Measurements from ENCODE around the gene SERPINB10. TPM values are rescaled to one million over a fixed set of nuclear protein-coding genes. Genes with fewer than 3 reads are reported as not detected.

The SERPINB10 gene
- total RNA-seq, 2 donors from 2014 or later = not detected

DNA sequence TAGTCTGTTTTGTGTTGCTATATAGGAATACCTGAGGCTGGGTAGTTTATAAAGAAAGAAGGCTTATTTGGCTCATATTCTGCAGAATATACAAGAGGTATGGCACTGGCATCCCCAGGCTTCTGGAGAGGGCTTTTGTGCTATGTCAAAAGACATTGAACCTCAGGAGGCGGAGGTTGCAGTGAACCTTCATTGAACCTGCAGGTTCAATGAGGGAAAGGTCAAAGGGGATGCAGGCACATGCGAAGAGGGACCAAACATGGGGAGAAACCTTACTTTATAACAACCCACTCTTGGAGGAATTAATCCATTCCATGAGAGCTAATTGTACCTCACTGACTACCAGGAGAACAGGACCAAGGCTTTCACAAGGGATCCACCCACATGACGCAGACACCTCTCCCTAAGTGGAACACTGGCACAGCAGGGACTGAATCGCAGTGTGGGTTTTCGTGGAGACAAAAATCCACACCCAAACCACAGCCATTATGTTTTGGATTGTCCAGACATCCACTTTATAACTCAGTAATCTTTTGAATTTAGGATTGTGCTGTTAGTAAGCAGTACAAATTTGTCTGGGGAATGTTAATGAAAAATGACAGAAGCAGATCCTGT, 58.1 kb downstream of the SERPINB10 start:
- ATAC-seq (no peak), DNase-seq (no peak)
- Mint-ChIP-seq H3K4me3 (no peak overlapping the region), H3K36me3 (ENCODE audit: low read depth) (peaks cover 8% of the 10 kb centered on the region), H3K27me3 (peaks cover 44% of the 10 kb centered on the region), H3K27ac (no peak overlapping the region), H3K4me1 (peaks cover 19% of the 10 kb centered on the region)
- H3K9me3 ChIP-seq (ENCODE audit: control insufficient read depth, low read length, poor library complexity, severe bottlenecking) = no peaks in the 10 kb centered on the region

DNA sequence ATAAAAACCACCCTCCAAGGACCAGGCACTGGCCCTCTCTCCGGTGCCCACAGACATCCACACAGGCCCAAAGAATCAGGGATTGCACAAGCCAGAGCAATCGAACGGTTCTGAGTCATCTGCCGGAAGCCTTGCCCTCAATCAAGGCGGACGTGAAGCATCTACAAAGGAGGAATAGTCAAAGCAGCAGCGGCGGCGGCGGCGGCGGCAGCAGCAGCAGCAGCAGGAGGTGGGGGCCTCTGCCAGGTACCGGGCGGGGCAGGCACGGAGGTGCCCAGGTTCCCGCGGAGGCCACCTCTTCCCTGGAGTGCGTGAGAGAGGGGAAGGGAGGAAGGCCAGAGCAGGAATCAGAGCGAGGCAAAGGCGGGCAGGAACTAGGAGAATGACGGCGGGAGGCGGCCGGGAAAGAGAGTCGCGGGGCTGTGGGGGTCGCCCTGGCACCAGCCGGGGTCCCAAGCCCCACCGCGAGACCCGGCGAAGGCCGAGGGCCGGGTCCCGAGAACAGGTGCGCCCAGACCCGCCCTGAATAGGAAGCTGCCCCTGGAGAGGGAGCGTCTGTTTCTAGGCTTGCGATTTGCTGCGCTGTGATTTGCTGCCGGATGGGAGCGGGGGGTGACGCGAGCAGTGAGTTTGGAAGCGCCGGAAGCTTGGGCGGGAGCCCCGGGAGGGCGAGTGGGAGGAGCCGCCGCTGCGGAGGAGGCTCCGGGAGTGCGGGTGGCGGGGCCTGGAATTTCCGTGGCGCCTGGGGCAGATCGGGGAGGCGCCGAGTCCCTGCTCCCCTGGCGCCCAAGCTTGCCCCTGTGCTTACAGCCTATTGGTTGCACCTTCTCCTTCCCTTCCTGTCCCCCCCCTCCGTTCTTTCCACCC, 62.4 kb downstream of the SERPINB10 start, which contains the start of gene SERPINB8:
Gene SERPINB8, plus strand, starts transcription at position 140 of the 867 bp plus-strand sequence. CDS start 8,228 bp downstream, outside the sequence.
- H3K36me3 Mint-ChIP-seq (ENCODE audit: low read depth) = peaks cover 4% of the 10 kb centered on the region
- H3K27me3 Mint-ChIP-seq = peaks cover 37% of the 10 kb centered on the region
- peak within 1 kb of the TSS; percentile 95 for H3K4me3 Mint-ChIP-seq
- DNase-seq (peak; percentile 50 to 76 (median 71)), ATAC-seq (peak; percentile 90)
- H3K4me1 Mint-ChIP-seq = peaks cover 27% of the 10 kb centered on the region
- H3K9me3 ChIP-seq (ENCODE audit: control insufficient read depth, low read length, poor library complexity, severe bottlenecking) = no peaks in the 10 kb centered on the region
- peak within 1 kb of the TSS; percentile 93 for H3K27ac Mint-ChIP-seq

DNA sequence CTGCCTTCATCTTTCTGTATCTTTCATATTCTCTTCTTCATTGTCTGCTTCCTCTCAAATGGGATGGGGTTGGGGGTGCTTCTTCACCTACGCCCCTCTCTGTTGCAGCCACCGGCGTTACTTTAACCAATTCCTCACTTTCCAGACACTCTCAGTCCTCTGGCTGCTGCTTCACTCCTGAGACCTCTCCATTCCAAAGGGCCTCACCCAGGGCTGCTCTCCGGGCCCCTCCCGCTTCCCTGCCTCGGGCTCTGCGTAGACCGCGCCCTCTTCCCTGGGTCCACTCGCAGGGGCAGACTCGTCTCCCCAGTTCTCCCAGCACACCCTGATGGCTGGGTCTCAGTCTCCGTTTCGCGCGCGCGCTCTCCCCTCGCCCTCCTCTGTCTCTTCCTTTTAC, 63.0 kb downstream of the SERPINB10 start:
- peaks cover 4% of the 10 kb centered on the region for H3K36me3 Mint-ChIP-seq (ENCODE audit: low read depth)
- no peaks in the 10 kb centered on the region for H3K9me3 ChIP-seq (ENCODE audit: control insufficient read depth, low read length, poor library complexity, severe bottlenecking)
- H3K27me3 Mint-ChIP-seq = peaks cover 33% of the 10 kb centered on the region
- H3K4me3 Mint-ChIP-seq = peak overlapping the region; percentile 95
- peak overlapping the region; percentile 93 for H3K27ac Mint-ChIP-seq
- ATAC-seq = no peak
- H3K4me1 Mint-ChIP-seq = peaks cover 27% of the 10 kb centered on the region
- no peak for DNase-seq

DNA sequence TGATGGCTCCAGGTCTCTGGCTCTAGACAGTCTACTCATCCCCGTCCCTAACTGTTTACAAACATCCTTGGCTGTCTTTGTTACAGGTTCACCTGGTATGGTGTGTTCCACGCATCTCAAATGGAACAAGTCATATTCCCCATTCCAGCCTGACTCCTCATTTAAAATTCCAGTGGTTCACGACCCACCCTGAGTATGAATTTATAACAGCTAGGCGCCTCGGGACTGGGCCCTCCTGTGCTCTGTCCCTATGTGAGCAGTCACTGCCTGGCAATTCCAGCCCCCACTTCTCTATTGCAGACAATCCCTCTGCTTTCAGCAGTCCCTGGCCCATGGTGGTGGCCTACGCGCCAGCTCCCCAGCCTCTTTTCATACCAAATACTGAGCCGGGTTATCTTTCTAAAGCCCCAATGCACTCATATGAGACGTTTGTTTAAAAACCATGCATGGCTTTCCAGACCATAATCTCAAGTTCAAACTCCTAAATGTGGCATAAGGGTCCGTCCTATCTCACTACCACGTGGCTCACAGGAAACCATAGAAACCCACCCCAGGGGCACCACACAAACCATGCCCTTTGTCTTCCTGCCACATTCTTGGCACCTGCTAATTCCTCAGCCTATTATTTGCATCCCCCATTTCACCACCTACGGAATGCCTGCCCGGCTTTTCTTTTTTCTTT, 63.7 kb downstream of the SERPINB10 start:
- Mint-ChIP-seq H3K27me3 (peaks cover 31% of the 10 kb centered on the region), H3K36me3 (ENCODE audit: low read depth) (peaks cover 4% of the 10 kb centered on the region), H3K4me3 (peak overlapping the region; percentile 95), H3K27ac (peak overlapping the region; percentile 93), H3K4me1 (peaks cover 27% of the 10 kb centered on the region)
- no peak for DNase-seq
- ATAC-seq = no peak
- no peaks in the 10 kb centered on the region for H3K9me3 ChIP-seq (ENCODE audit: control insufficient read depth, low read length, poor library complexity, severe bottlenecking)

DNA sequence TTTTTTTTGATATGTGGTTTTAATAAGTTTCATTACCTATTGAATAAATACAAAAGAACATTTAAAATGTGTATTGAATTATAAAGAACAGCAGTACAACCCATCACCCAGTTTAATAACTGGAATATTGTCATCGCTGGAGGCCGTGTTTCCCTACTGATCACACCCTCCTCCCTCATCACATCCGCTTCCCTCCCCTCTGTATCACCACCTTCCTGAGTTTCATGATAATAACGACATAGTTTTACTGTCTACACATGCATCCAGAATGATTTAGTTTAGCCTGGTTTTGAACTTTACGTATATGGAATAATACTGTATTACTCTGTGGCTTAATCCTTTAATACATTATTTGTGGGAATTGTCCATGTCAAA, 64.2 kb downstream of the SERPINB10 start:
- Mint-ChIP-seq H3K36me3 (ENCODE audit: low read depth) (peaks cover 4% of the 10 kb centered on the region), H3K27ac (peak overlapping the region; percentile 60), H3K4me3 (peak overlapping the region; percentile 95), H3K4me1 (peaks cover 24% of the 10 kb centered on the region), H3K27me3 (peaks cover 26% of the 10 kb centered on the region)
- DNase-seq (no peak), ATAC-seq (no peak)
- no peaks in the 10 kb centered on the region for H3K9me3 ChIP-seq (ENCODE audit: control insufficient read depth, low read length, poor library complexity, severe bottlenecking)

DNA sequence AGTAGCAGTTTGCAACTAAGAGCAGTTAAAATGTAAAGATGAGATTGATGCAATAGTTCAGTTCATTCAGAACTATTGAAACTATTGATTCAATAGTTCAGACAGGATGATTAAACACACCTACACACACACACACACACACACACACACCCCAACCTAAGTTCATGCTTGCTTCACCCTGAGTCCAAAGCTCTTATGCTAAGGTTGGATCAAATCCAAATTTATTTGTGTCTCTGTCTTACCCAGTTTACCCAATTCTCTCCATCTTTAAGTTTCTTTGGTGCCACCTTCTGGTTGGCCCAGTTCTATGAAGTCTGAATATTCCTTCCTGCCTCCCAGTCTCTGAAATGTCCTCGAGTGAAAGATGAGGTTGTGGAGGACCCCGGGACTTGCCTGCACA, 67.2 kb downstream of the SERPINB10 start:
- no peak for DNase-seq
- Mint-ChIP-seq H3K27me3 (peaks cover 13% of the 10 kb centered on the region), H3K4me3 (no peak overlapping the region), H3K4me1 (peaks cover 18% of the 10 kb centered on the region), H3K36me3 (ENCODE audit: low read depth) (no peaks in the 10 kb centered on the region), H3K27ac (no peak overlapping the region)
- no peak for ATAC-seq
- H3K9me3 ChIP-seq (ENCODE audit: control insufficient read depth, low read length, poor library complexity, severe bottlenecking) = no peaks in the 10 kb centered on the region

DNA sequence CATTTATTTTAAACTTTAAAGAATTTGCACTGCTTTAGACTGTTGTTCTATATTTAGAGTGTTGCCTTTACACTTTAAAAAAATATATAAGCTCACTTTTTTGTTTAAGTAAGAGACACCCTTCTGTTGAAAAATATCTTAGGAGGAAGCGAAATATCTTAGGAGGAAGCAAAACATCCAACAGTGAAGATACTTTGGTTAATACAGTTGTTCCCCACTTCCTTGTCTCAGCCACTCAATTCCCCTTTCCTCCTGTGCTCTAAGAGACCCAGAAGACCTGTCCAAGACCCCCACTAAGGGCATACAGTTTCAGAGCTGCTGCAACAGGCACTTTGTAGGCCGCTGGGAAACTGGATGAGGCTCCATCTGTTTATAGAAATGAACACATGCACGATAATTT, 67.9 kb downstream of the SERPINB10 start:
- no peak for ATAC-seq
- DNase-seq = no peak
- H3K27ac Mint-ChIP-seq = no peak overlapping the region
- no peak overlapping the region for H3K4me3 Mint-ChIP-seq
- no peaks in the 10 kb centered on the region for H3K9me3 ChIP-seq (ENCODE audit: control insufficient read depth, low read length, poor library complexity, severe bottlenecking)
- H3K36me3 Mint-ChIP-seq (ENCODE audit: low read depth) = no peaks in the 10 kb centered on the region
- H3K27me3 Mint-ChIP-seq = peaks cover 13% of the 10 kb centered on the region
- peaks cover 19% of the 10 kb centered on the region for H3K4me1 Mint-ChIP-seq

DNA sequence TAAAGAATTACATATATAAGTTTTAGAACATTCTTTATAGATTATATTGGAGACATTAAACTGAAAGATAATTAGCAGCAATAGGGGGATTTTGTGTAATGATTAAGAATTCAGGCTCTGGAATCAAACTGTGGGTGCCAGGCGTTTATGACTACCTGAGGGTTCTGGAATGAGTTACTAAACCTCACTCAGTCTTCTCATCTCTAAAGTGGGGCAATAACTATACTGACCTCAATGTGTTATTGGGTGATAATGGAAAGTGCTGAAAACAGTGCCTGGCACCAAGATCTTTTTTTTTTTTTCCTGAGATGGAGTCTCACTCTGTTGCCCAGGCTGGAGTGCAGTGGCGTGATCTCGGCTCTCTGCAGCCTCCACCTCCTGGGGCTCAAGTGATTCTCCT, 69.3 kb downstream of the SERPINB10 start:
- peaks cover 4% of the 10 kb centered on the region for H3K36me3 Mint-ChIP-seq (ENCODE audit: low read depth)
- no peak for ATAC-seq
- no peaks in the 10 kb centered on the region for H3K9me3 ChIP-seq (ENCODE audit: control insufficient read depth, low read length, poor library complexity, severe bottlenecking)
- DNase-seq = no peak
- H3K27me3 Mint-ChIP-seq = peaks cover 4% of the 10 kb centered on the region
- no peak overlapping the region for H3K27ac Mint-ChIP-seq
- peaks cover 15% of the 10 kb centered on the region for H3K4me1 Mint-ChIP-seq
- no peak overlapping the region for H3K4me3 Mint-ChIP-seq

DNA sequence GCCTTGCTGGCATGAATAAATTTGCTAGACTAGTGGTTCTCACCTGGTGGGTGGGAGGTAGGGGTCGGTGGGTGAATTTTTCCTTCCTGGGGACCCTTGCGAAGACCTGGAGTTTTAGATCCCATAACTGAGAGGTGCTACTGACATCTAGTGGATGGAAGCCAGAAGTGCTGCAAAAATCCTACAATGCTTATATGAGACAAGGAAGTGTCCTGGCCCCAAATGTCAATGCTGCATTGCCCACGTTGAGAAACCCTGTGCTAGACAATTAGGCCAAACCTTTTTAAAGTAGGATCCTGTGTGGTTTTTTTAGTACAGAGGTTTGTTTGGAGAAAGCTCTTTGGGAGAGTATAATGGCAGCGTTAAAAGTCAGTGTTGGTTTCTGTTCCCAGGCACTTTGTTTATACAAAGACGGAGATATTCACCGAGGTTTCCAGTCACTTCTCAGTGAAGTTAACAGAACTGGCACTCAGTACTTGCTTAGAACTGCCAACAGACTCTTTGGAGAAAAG, 71.7 kb downstream of the SERPINB10 start:
- Mint-ChIP-seq H3K36me3 (ENCODE audit: low read depth) (peaks cover 8% of the 10 kb centered on the region), H3K27ac (peak overlapping the region; percentile 45), H3K4me1 (peaks cover 14% of the 10 kb centered on the region), H3K27me3 (peaks cover 4% of the 10 kb centered on the region), H3K4me3 (peak overlapping the region; percentile 15)
- no peaks in the 10 kb centered on the region for H3K9me3 ChIP-seq (ENCODE audit: control insufficient read depth, low read length, poor library complexity, severe bottlenecking)
- ATAC-seq (peak; percentile 66), DNase-seq (no peak)

DNA sequence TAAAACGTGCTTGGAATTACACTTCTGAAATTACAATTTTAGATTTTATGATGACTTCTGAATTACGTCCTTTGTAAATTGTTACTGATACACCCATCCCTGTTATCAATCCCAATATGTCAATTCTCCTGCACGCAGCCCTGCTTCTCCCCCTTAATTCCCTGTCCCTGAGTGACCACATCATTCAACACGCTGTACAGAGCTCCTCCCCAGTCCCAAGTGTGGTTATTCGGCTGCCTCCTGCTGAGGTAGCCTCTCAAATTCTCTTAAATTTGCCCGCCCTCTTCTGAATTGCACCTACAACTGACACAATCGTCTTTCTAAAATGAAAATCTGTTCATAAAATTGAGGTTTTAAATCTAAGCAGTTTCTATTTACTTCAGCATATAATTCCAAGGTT, 72.3 kb downstream of the SERPINB10 start:
- Mint-ChIP-seq H3K36me3 (ENCODE audit: low read depth) (peaks cover 8% of the 10 kb centered on the region), H3K27ac (peak overlapping the region; percentile 45), H3K27me3 (peaks cover 4% of the 10 kb centered on the region), H3K4me3 (no peak overlapping the region), H3K4me1 (peaks cover 14% of the 10 kb centered on the region)
- no peaks in the 10 kb centered on the region for H3K9me3 ChIP-seq (ENCODE audit: control insufficient read depth, low read length, poor library complexity, severe bottlenecking)
- ATAC-seq = no peak
- no peak for DNase-seq

DNA sequence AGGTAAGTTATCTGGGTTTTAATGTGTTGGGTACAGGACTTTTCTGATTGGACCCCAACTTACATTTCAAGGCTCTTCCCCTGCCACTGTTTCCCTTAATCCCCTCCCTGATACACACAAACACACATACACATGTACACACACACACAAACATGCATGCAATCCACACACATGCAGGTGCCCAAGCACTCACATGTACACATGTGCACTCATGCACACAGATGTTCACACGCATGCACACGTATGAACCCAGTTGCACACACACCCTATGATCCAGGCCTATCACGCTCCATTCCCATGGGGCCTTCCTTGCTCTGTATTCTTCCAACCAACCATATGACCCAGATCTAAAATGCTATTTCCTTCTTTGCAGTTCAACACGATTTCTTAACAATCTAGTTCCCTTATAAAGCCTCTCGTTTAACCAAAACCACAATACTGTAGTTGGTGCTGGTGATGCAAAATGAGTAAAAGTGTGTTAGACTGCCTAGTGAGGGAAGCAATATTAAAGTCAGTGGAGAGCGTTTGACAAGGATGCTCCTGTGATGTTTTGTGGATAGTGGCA, 73.2 kb downstream of the SERPINB10 start:
- H3K4me3 Mint-ChIP-seq = no peak overlapping the region
- H3K36me3 Mint-ChIP-seq (ENCODE audit: low read depth) = peaks cover 8% of the 10 kb centered on the region
- H3K4me1 Mint-ChIP-seq = peaks cover 14% of the 10 kb centered on the region
- ATAC-seq (no peak), DNase-seq (no peak)
- no peaks in the 10 kb centered on the region for H3K9me3 ChIP-seq (ENCODE audit: control insufficient read depth, low read length, poor library complexity, severe bottlenecking)
- no peak overlapping the region for H3K27ac Mint-ChIP-seq
- peaks cover 4% of the 10 kb centered on the region for H3K27me3 Mint-ChIP-seq

DNA sequence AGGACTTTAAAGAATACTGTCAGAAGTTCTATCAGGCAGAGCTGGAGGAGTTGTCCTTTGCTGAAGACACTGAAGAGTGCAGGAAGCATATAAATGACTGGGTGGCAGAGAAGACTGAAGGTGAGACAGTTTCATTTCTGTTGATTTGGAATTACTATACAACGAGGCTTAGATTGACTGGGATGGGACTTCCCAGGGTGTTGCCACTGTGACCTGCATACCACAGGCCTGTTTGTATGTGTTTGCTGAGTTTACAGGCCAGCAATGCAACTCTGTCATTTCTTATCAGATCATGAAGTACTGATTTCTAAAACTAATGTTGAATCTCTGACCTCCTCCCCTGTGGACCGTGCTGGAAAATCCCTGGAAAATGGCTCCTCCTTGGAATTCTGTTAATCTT, 74.0 kb downstream of the SERPINB10 start:
- H3K4me3 Mint-ChIP-seq = no peak overlapping the region
- no peak overlapping the region for H3K27ac Mint-ChIP-seq
- peaks cover 4% of the 10 kb centered on the region for H3K27me3 Mint-ChIP-seq
- peaks cover 14% of the 10 kb centered on the region for H3K4me1 Mint-ChIP-seq
- H3K9me3 ChIP-seq (ENCODE audit: control insufficient read depth, low read length, poor library complexity, severe bottlenecking) = no peaks in the 10 kb centered on the region
- no peak for DNase-seq
- peaks cover 8% of the 10 kb centered on the region for H3K36me3 Mint-ChIP-seq (ENCODE audit: low read depth)
- no peak for ATAC-seq

DNA sequence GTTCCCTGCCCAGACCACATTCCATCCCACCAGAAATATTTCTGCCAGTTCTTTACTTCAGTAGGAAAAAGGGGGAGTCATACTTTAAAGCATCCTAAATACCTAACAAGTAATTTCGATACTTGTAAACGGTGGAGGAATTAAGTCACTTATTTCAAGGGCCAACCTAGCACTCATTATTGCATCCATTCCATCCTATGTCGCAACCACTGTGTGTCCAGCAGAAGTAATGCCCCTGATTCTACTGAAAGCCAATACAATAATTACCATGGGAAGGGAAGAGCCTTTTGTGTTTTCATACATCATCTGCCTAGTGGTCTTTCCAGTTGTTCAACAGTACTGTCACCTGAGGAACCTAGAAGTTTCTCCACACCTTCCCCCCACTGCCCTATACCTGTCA, 74.6 kb downstream of the SERPINB10 start:
- ATAC-seq (no peak), DNase-seq (no peak)
- Mint-ChIP-seq H3K27ac (no peak overlapping the region), H3K36me3 (ENCODE audit: low read depth) (peaks cover 8% of the 10 kb centered on the region), H3K4me1 (peaks cover 14% of the 10 kb centered on the region), H3K4me3 (no peak overlapping the region), H3K27me3 (peaks cover 4% of the 10 kb centered on the region)
- H3K9me3 ChIP-seq (ENCODE audit: control insufficient read depth, low read length, poor library complexity, severe bottlenecking) = no peaks in the 10 kb centered on the region
